Raji (cell line): ENCODE results near the gene C1QTNF6.

Experiments used
- POLR2A ChIP-seq: IDR thresholded peaks from 2 replicates; pipeline ENCODE4 v1.6.1; 2011; ENCODE audit warnings: low read depth, low read length, control low read depth; ENCODE audit not compliant: insufficient read depth

Gene C1QTNF6

GRCh38 chr22:37167981-37168647 is 19.9 kb downstream of the C1QTNF6 start:
- no peak for TF ChIP-seq POLR2A

DNA sequence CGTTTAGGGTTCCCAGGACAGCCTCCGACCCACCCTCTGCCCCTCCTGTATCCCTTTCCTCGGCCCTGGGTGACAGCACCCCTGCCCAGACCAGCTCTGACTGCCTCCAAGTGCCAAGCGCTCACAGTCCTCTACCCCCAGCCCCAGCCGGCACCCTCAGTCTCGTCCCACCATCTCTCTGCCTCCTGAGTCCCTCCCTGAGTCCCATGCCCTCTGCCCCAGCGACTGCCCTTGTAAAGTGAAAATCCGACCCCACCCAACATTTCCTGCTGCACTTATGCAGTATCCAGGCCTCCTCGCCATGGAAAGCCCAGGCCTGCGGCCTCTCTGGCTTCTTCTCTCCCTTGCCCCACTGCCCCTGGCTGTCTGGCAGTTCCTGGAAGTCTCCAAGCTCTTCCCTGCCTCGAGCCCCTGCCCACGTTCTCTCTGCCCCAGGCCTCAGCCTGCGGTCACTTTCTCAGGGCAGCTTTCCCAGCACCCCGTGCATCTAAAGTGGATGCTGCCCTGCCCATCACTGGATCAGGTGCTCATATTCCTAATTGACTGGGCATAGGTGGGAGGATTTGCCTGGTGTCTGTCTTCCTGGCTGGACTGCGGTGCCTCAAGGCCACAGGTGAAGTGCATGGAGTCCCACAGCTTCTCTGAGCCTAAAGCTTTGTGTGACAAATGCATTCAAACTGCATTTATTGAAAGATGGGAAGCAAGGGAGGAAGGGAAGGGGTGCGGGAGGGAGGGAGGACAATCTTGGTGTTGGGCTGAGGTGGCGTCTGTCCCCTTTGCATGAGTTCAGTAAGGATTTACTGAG is 20.7 kb downstream of the C1QTNF6 start:
- TF ChIP-seq POLR2A: no peak

DNA sequence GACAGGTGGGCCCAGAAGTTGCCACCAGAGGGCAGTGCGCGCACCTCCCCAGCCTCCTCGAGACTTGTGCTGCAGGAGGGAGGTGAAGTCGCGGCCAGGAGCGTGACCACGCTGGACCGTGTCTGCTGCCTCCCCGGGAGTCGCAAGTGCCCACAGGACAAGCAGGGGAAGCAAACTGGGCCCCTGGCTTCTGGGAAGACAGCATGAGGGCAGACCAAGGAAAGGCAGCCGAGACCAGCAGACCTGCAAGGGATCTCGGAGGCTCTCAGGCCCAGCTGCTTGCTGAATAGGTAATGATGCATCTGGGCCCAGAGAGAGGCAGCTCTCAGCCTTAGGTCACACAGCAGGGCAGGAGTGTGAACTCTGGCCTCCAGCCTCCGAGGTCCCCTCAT is 21.4 kb downstream of the C1QTNF6 start:
- no peak for TF ChIP-seq POLR2A

- TF ChIP-seq POLR2A: no peak
These were observed 21.9 kb downstream of the C1QTNF6 start for GRCh38 chr22:37165940-37166674.

DNA sequence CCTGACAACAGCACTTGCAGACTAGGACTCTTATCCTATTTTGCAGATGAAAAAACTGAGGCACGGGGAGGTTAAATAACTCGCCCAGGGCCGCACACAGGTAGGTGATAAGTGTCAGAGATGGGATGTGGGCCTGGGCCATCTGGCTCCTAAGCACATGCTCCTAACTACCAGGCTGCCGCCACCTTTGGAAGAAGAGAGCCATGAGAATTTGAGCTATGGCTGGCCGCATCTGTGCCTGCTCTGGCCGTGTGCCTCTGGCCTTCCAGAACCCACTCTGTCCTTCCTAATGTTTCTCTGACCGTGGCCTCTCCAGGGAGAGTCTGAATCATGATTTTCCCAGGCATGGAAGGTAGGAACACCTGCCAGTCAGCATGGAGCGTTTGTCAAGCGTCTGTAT is 23.0 kb downstream of the C1QTNF6 start:
- TF ChIP-seq POLR2A: no peak

GRCh38 chr22:37164505-37164887 is 23.6 kb downstream of the C1QTNF6 start:
- TF ChIP-seq POLR2A: no peak

- no peak for TF ChIP-seq POLR2A
These were observed 24.2 kb downstream of the C1QTNF6 start for GRCh38 chr22:37163575-37164504.

DNA sequence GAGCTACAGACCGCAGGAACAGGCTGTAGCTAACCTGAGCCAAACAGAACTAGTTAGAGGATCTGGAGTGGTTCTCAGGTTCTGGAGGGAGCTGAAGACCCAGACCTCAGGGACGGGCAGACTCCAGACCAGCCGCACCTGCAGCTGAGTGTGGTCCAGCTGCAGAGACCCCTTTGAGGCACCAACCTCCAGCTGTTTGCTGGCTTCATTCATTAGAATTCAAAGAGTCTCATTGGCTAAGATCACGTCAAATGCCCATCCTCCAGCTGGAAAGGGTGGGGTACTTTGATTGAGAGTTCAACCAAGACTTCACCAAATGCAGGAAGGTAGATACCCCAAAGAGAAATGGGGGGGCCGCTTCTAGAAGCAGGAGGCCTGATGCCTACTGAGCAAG is 25.0 kb downstream of the C1QTNF6 start:
- TF ChIP-seq POLR2A: no peak

GRCh38 chr22:37162221-37163095 is 25.6 kb downstream of the C1QTNF6 start:
- TF ChIP-seq POLR2A: no peak

- no peak for TF ChIP-seq POLR2A
These were observed 26.6 kb downstream of the C1QTNF6 start for GRCh38 chr22:37161443-37161842.

DNA sequence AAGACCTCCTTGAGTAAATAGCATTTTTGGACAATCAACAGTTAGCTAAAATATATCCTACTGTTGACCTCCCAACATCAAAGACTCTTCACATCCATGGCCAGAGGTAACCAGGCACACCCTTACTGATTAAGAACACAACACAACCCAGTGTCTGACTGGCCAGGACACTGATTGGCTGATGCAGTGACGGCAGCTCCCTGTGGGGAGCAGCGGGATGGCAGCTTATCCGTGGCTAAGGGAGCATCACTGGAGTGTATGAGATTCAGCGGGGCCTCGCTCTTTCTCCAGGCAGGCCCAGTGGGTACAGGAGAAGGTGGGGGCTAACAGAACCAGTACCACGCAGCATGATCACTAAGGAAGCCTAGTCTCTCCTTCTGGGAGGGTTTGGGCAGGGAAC is 28.0 kb downstream of the C1QTNF6 start:
- TF ChIP-seq POLR2A: no peak

- TF ChIP-seq POLR2A: no peak
These were observed 29.1 kb downstream of the C1QTNF6 start for GRCh38 chr22:37158963-37159290.

DNA sequence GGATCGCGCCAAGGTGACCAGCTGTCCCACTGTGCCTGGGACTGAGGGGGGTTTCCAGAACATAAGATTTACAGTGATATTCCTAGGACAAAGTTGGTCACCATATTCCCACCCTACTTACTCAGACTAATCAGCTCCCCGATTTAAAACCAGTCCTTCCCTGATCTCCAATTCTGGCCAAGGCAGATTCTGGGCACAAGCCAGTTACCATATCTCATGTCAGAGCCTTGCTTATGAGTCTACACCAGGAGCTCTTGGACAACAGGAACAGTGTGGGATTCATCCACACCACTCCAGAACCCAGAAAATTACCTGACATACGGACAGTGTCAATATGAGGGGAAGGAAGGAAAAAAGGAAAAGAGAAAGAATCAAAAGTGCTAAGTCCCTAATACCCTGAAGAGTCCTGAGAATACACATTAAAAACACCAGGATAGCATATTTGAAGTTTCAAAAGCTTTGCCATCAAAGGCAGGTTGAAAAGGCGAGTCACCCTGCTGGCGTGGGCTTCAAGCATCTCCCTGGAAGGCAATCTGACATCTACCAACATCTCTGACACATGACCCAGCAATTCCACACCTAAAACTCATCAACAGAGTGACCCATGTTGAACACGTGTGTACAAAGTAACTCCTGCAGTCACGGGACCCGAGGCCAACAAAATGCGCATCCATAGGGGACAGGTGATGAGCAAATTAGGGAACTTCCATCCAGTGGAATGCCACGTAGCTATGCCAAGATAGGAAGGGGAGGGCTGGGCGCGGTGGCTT is 30.3 kb downstream of the C1QTNF6 start:
- TF ChIP-seq POLR2A: no peak
